B cell (primary cell): ENCODE data around the gene SSTR1.

Experiments used
- EZH2 ChIP-seq: IDR thresholded peaks from 2 replicates; pipeline ENCODE4 v1.6.1; 2012; ENCODE audit warnings: borderline replicate concordance, low read depth, mild to moderate bottlenecking, moderate library complexity, low read length; ENCODE audit not compliant: insufficient read depth, poor library complexity, severe bottlenecking
- TF ChIP-seq, protein P1 (sequence below): fragments of 200-600 bp; IDR thresholded peaks from one replicate; pipeline ENCODE4 v1.8.0; 2022; ENCODE audit warnings: antibody characterized with exemption, mild to moderate bottlenecking

DNA sequence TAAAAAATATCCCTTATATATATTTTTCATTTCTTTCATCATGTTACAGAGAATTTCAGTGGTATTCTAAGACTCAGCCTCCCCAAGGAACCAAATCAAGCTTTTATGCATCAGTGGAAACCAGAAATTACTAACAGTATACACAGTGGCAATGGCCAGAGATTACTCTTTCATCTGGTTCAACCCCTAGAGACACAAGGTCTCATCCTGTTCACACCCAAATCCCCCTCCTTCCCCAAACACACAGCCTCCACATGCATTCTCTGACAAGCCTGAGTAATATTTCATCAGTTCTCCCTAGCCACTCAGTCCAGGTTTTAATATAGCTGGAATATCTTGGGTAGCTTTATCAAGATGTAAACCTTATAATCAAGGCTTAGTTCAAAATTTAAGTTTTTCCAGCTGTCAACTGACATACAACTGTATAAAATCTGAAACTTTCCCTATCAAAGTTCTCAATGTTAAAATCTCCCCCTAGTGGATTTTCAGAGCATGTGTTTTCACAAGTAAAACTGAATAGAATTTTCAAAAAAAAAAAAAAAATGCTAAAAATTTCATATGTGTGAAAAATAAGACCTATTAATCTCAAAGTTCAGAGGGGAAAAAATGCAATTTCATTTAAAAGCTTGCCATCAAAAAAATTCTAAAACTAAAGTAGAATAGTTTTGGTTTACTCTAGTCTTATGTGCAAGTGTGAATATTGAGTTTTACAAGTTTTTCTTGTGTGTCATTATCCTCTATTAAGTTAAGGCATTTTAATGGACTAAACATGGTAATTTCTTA, 10.5 kb upstream of the SSTR1 start:
- TF ChIP-seq, protein P1, sequence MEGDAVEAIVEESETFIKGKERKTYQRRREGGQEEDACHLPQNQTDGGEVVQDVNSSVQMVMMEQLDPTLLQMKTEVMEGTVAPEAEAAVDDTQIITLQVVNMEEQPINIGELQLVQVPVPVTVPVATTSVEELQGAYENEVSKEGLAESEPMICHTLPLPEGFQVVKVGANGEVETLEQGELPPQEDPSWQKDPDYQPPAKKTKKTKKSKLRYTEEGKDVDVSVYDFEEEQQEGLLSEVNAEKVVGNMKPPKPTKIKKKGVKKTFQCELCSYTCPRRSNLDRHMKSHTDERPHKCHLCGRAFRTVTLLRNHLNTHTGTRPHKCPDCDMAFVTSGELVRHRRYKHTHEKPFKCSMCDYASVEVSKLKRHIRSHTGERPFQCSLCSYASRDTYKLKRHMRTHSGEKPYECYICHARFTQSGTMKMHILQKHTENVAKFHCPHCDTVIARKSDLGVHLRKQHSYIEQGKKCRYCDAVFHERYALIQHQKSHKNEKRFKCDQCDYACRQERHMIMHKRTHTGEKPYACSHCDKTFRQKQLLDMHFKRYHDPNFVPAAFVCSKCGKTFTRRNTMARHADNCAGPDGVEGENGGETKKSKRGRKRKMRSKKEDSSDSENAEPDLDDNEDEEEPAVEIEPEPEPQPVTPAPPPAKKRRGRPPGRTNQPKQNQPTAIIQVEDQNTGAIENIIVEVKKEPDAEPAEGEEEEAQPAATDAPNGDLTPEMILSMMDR = peak; percentile 49
- no peak for TF ChIP-seq EZH2
